Endothelial cell of umbilical vein (primary cell): Measurements from ENCODE around the gene PLEKHG5. TPM values are rescaled to one million over a fixed set of nuclear protein-coding genes. Genes with fewer than 3 reads are reported as not detected.

ENCODE experiments used
- BruUV-seq: library from RNA; stranded (reverse); fragments of 400-500 nt; replicated peaks from 2 replicates; lab custom pipeline; 2021; lab: Mats Ljungman, UMichigan
- CTCF ChIA-PET: fragments of 300-600, 350-600 bp; sonication (Branson Sonifier 250); formaldehyde crosslinking; loops from one replicate; lab custom pipeline; 2021; ENCODE audit warnings: antibody characterized with exemption, inconsistent platforms; lab: Charles Lee
- POLR2A ChIA-PET: fragments of 300-600, 350-600 bp; sonication (Branson Sonifier 250); formaldehyde crosslinking; loops from one replicate; lab custom pipeline; 2021; ENCODE audit warnings: antibody characterized with exemption, inconsistent platforms; lab: Charles Lee
- DNase-seq: peaks from one replicate; pipeline ENCODE4 v3.0.0-alpha.2; 2011; ENCODE audit warnings: low read depth, low spot score
- FAIRE-seq: peaks from 2 replicates; lab custom pipeline; 2011; peaks lifted over from hg19 to GRCh38; lab: Jason Lieb, UNC
- H2AFZ ChIP-seq: 2 replicates; pipeline ENCODE4 v1.6.0; 2012; ENCODE audit warnings: low read depth, low read length, control low read depth, inconsistent platforms
- H3K27ac ChIP-seq: 2 replicates; pipeline ENCODE4 v1.5.1; 2011; ENCODE audit warnings: low read depth, mild to moderate bottlenecking, control low read depth, low read length, moderate library complexity; ENCODE audit not compliant: insufficient read depth
- H3K27me3 ChIP-seq, 2 experiments: 2 replicates each; pipeline versions ENCODE4 v1.6.0 to v1.6.1; 2011; ENCODE audit warnings: low read length in 2 of 2, mixed read lengths in 1 of 2; ENCODE audit not compliant: control insufficient read depth in 2 of 2, insufficient read depth in 2 of 2
- H3K36me3 ChIP-seq, 2 experiments: 2 replicates in 1 of 2; 3 replicates in 1 of 2; pipeline ENCODE4 v1.5.1; 2011; ENCODE audit warnings: low read length in 2 of 2, mild to moderate bottlenecking in 1 of 2, moderate library complexity in 1 of 2; ENCODE audit not compliant: control insufficient read depth in 2 of 2, insufficient read depth in 2 of 2; ENCODE audit errors: extremely low read depth in 1 of 2
- H3K4me1 ChIP-seq: 3 replicates; pipeline ENCODE4 v1.5.1; 2011; ENCODE audit warnings: mild to moderate bottlenecking, low read length; ENCODE audit not compliant: control insufficient read depth, insufficient read depth; ENCODE audit errors: extremely low read depth
- H3K4me2 ChIP-seq: 2 replicates; pipeline ENCODE4 v1.6.1; 2011; ENCODE audit warnings: low read length, control low read depth, mixed read lengths; ENCODE audit not compliant: insufficient read depth
- H3K4me3 ChIP-seq, 3 experiments: fragments of 200-600 bp in 1 of 3; sonication (generic), shearing (Covaris generic) in 1 of 3; replicated peaks in 1 of 3; 2 replicates each; pipeline ENCODE4 v1.5.1; 2011 to 2016; ENCODE audit warnings: control low read depth in 3 of 3, low read length in 3 of 3, mild to moderate bottlenecking in 2 of 3, inconsistent platforms in 1 of 3, low read depth in 1 of 3, moderate library complexity in 1 of 3; ENCODE audit not compliant: insufficient read depth in 1 of 3
- H3K79me2 ChIP-seq: 2 replicates; pipeline ENCODE4 v1.6.0; 2012; ENCODE audit warnings: low read length, inconsistent platforms; ENCODE audit not compliant: control insufficient read depth, insufficient read depth
- H3K9ac ChIP-seq: replicated peaks from 2 replicates; pipeline ENCODE3; 2011; ENCODE audit warnings: low read length, control low read depth; ENCODE audit not compliant: insufficient read depth; ENCODE audit errors: extremely low read depth
- H3K9me1 ChIP-seq: replicated peaks from 3 replicates; pipeline ENCODE4 v1.6.0; 2011; ENCODE audit warnings: mild to moderate bottlenecking, low read length; ENCODE audit not compliant: control insufficient read depth, insufficient read depth; ENCODE audit errors: extremely low read depth
- H3K9me3 ChIP-seq: replicated peaks from 2 replicates; pipeline ENCODE4 v1.5.1; 2012; ENCODE audit warnings: low read length, inconsistent platforms; ENCODE audit not compliant: control insufficient read depth, insufficient read depth
- H4K20me1 ChIP-seq: replicated peaks from 2 replicates; pipeline ENCODE3; 2011; ENCODE audit warnings: mild to moderate bottlenecking, low read length; ENCODE audit not compliant: control insufficient read depth, insufficient read depth; ENCODE audit errors: extremely low read depth
- CTCF ChIP-seq, 2 donors: IDR thresholded peaks; 1 replicate in 1 of 2; 2 replicates in 1 of 2; pipeline ENCODE4 v1.5.1; 2011; ENCODE audit warnings: low read length in 2 of 2, mild to moderate bottlenecking in 2 of 2, moderate library complexity in 2 of 2, control low read depth in 1 of 2, inconsistent platforms in 1 of 2, low read depth in 1 of 2; ENCODE audit not compliant: insufficient read depth in 1 of 2; ENCODE audit errors: extremely low read depth in 1 of 2
- EZH2 ChIP-seq: IDR thresholded peaks from 2 replicates; pipeline ENCODE4 v1.6.1; 2012; ENCODE audit warnings: borderline replicate concordance, low read depth, mild to moderate bottlenecking, moderate library complexity, low read length, inconsistent platforms; ENCODE audit not compliant: severe bottlenecking
- FOS ChIP-seq: IDR thresholded peaks from 2 replicates; pipeline ENCODE4 v1.6.1; 2011; ENCODE audit warnings: mild to moderate bottlenecking, low read length, moderate library complexity, borderline replicate concordance; ENCODE audit not compliant: insufficient read depth
- GATA2 ChIP-seq: IDR thresholded peaks from 2 replicates; pipeline ENCODE4 v1.7.0; 2011; ENCODE audit warnings: low read depth, mild to moderate bottlenecking, moderate library complexity, mixed read lengths, low read length; ENCODE audit not compliant: insufficient read length, insufficient read depth
- JUN ChIP-seq: IDR thresholded peaks from 2 replicates; pipeline ENCODE4 v1.6.1; 2011; ENCODE audit warnings: borderline replicate concordance, low read depth; ENCODE audit not compliant: insufficient read length, insufficient read depth
- MAX ChIP-seq: IDR thresholded peaks from 2 replicates; pipeline ENCODE4 v1.6.1; 2011; ENCODE audit not compliant: insufficient read depth, insufficient read length
- POLR2A ChIP-seq: IDR thresholded peaks from 2 replicates; pipeline ENCODE4 v1.6.1; 2012; ENCODE audit warnings: low read depth, mild to moderate bottlenecking, control low read depth, low read length
- POLR2AphosphoS5 ChIP-seq: IDR thresholded peaks from 2 replicates; pipeline ENCODE4 v1.6.1; 2012; ENCODE audit warnings: low read depth, mild to moderate bottlenecking, control low read depth, low read length, moderate library complexity; ENCODE audit not compliant: insufficient read depth
- dilution Hi-C: fragments of 300-500 bp; cut with MboI; formaldehyde crosslinking; loops from one replicate; pipeline ENCODE4 v1.15.0; 2019; ENCODE audit warnings: low sequenced_read_pairs; ENCODE audit not compliant: extremely low pct_ligation_motif_present
- intact Hi-C: fragments of 100-400 bp; cut with micrococcal nuclease; formaldehyde crosslinking; loops from one replicate; pipeline ENCODE4 v1.10.0; 2022
- polyA plus RNA-seq, 4 experiments: library from polyadenylated mRNA; depleted of rRNA in 3 of 4; stranded (reverse) in 3 of 4; unstranded in 1 of 4; fragments of >200 nt; gene quantifications; 2 replicates each; pipeline versions ENCODE4 v1.2.1 to v1.2.3, GENCODE V29; 2011 to 2012; ENCODE audit warnings: missing spikeins in 1 of 4
- total RNA-seq: library from RNA; stranded (reverse); gene quantifications from 2 replicates; pipeline ENCODE4 v1.2.3, GENCODE V29; 2021

PLEKHG5 gene
- total and polyA plus RNA-seq, 2 donors (not counting 3 experiments of a cell fraction or from before 2014, with no cell fraction given) = 30.6 to 56.9 TPM

DNA sequence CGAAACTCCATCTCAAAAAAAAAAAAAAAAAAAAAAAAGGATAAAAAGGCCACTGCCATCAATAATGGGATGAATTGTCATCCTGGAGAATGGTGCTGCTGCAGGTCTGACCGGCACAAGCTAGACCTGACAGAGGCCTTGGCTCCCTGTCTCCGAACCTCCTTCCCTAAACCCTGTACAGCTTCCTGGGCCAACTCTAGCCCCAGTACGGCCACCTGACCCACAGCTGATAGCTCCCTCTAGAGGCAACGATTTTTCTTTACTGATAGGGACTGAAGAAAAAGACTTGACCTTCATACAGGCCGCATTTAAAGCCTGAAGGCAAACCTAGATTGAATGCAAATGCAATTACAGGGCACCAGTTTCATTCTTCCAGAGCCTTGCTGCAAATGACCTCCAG is 32.1 kb upstream of the PLEKHG5 start:
- dilution Hi-C loops = no loop called here
- Histone ChIP-seq H2AFZ (no peak overlapping the region), H3K36me3 (peaks cover 6 to 17% of the 10 kb centered on the region in 2 experiments), H3K4me1 (no peaks in the 10 kb centered on the region), H3K9me1 (no peaks in the 10 kb centered on the region), H3K79me2 (no peaks in the 10 kb centered on the region), H3K4me2 (no peak overlapping the region), H3K9ac (no peak overlapping the region), H3K27me3 (no peaks in the 10 kb centered on the region), H3K9me3 (no peaks in the 10 kb centered on the region), H4K20me1 (no peaks in the 10 kb centered on the region), H3K27ac (no peak overlapping the region), H3K4me3 (no peak overlapping the region)
- TF ChIP-seq EZH2 = no peak
- TF ChIP-seq CTCF (IDR thresholded peaks at IDR 0.05; ENCODE audit: extremely low read depth in 1 of 2, insufficient read depth in 1 of 2, low read depth in 1 of 2, low read length in 2 of 2) = peak; percentile 58 to 59
- CTCF ChIA-PET = interaction anchor here (0.6 to 6.6 kb wide), 21 partner anchors 10 to 121 kb away, joined by 3 to 113 read pairs (median 5); partner anchors contain the start of gene PLEKHG5
- DNase-seq (peak; percentile 47), FAIRE-seq (peak; percentile 47)
- intact Hi-C loops = loop anchor here (1.0 kb wide), 2 partner anchors 32 to 37 kb away; partner anchors contain the start of gene PLEKHG5
- BruUV-seq = no TSS peak
- POLR2A ChIA-PET = interaction anchor here (0.7 kb wide), 1 partner anchor 1230 kb away, joined by 6 read pairs; no protein-coding TSS in a partner anchor

DNA sequence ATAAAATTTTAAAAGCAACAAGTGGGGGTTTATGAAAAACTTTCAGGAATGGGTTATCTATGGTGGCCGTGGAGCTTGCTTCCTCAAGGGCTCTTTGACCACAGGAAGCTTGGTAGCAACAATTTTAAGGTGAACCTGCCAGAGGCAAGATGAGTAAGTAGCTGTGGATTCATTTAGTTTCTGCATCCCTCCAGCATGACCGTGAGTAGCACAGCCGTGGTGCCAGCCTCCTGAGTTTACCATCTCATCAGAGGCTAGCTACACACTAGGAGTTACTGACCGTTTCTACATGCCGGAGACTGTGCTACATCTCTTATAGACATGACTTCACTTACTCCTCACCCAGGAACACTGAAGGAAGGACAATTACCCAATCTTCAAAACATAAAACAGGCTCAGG is 30.1 kb upstream of the PLEKHG5 start:
- ChIA-PET CTCF (interaction anchor here (1.2 to 6.6 kb wide), 6 partner anchors 8 to 31 kb away, joined by 5 to 113 read pairs (median 20); partner anchors contain the start of gene PLEKHG5), POLR2A (no interaction called here)
- no peaks in the 10 kb centered on the region for H3K9me3 ChIP-seq
- TF ChIP-seq EZH2 (no peak), POLR2AphosphoS5 (no peak), POLR2A (no peak), JUN (no peak), GATA2 (no peak), MAX (no peak), CTCF (IDR thresholded peaks at IDR 0.05; ENCODE audit: extremely low read depth in 1 of 2, insufficient read depth in 1 of 2, low read depth in 1 of 2, low read length in 2 of 2) (no peak), FOS (no peak)
- H3K9me1 ChIP-seq = no peaks in the 10 kb centered on the region
- DNase-seq = no peak
- H3K36me3 ChIP-seq = peaks cover 6 to 12% of the 10 kb centered on the region in 2 experiments
- H3K4me1 ChIP-seq = no peaks in the 10 kb centered on the region
- intact Hi-C loops (no loop called here), dilution Hi-C loops (no loop called here)
- H4K20me1 ChIP-seq = no peaks in the 10 kb centered on the region
- TSS peak; percentile 13 for BruUV-seq
- no peak overlapping the region for H3K27ac ChIP-seq
- no peak for FAIRE-seq
- no peak overlapping the region for H2AFZ ChIP-seq
- no peak overlapping the region for H3K4me2 ChIP-seq
- no peaks in the 10 kb centered on the region for H3K27me3 ChIP-seq
- no peak overlapping the region for H3K9ac ChIP-seq
- H3K79me2 ChIP-seq = no peaks in the 10 kb centered on the region
- no peak overlapping the region for H3K4me3 ChIP-seq
